ENCODE data around the gene TYW3.

Gene TYW3

GRCh38 chr1:74766579-74766978 is 33.6 kb downstream of the TYW3 start:
- peak; percentile 5 for DNase-seq (ENCODE audit: low read depth, low spot score)
- in situ Hi-C loops (cut with HindIII; ENCODE audit: low sequenced_read_pairs): no loop called here
- H3K4me3 ChIP-seq (ENCODE audit: low read depth, low read length): no peak overlapping the region
- TF ChIP-seq CTCF (IDR thresholded peaks at IDR 0.05; ENCODE audit: low read depth, low read length): no peak

GRCh38 chr1:74767490-74767889 is 34.5 kb downstream of the TYW3 start:
- no peak overlapping the region for H3K4me3 ChIP-seq (ENCODE audit: low read depth, low read length)
- TF ChIP-seq CTCF (IDR thresholded peaks at IDR 0.05; ENCODE audit: low read depth, low read length): no peak
- DNase-seq (ENCODE audit: low read depth, low spot score): no peak
- in situ Hi-C loops (cut with HindIII; ENCODE audit: low sequenced_read_pairs): no loop called here

DNA sequence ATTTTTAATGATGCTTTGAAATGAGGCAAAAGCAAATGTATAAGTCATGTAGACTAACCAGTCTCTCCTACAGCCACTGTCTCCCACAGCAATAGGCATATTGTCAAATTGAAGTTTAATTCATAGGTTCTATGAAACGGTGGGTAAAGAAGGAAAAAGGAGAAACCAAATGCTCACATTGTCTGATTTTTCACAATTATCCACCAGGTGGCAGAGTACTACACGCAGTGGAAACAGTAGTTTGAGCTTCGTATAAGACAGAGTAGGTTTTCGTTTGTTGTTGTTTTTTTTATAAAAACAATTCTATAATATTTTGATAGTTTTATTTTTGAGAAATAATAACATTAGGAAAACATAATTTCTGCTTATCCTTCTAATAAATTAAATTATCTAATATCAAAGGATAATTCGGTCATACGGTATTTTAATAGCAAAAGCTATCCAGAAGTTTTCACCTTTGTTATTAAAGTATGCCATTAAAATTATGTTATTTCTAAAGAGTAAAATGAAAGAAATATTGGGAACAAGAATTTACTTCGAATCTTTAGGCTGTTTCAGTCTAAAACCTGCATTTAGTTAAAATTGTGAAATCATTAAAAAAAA is 39.1 kb downstream of the TYW3 start:
- no peak overlapping the region for H3K4me3 ChIP-seq (ENCODE audit: low read depth, low read length)
- peak; percentile 55 for DNase-seq (ENCODE audit: low read depth, low spot score)
- in situ Hi-C loops (cut with HindIII; ENCODE audit: low sequenced_read_pairs): no loop called here
- peak; percentile 67 for TF ChIP-seq CTCF (IDR thresholded peaks at IDR 0.05; ENCODE audit: low read depth, low read length)

DNA sequence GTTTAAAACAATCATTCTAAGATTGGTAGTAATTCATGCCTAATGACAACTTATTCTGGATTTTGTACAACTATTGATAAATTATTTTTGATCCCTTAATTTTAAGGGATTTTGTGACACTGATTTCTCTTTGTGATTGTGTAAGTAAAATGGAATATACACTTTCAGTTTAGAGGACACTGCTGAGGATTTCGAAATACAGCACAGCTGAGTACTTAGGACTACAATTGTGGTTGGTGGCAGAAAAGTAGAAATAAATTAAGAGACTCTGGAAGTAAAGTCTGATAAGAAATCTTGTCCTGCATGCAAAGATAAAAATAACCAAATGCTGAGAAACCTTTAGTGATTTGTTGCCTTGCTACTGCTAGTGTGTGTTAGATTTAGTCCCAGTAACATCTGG is 40.0 kb downstream of the TYW3 start:
- no peak for DNase-seq (ENCODE audit: low read depth, low spot score)
- no peak for TF ChIP-seq CTCF (IDR thresholded peaks at IDR 0.05; ENCODE audit: low read depth, low read length)
- no peak overlapping the region for H3K4me3 ChIP-seq (ENCODE audit: low read depth, low read length)
- in situ Hi-C loops (cut with HindIII; ENCODE audit: low sequenced_read_pairs): no loop called here

DNA sequence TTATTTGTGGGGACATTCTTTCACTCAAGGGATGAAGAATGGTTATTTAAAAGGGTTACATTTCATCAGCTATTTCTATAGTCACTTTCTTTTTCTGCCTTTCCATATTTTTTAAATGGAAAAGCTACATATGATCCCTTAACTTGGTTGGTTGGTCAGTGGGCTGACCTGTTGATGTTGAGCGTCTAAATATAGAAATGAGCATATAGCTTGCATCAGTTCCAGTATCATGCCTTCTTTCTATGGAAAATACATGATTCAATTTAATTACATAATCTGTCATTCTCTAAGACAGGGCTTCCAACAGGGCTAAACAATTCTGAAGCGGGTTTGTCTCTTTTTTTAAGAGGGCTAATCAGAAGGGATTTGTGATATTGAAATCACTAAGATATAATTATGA is 40.6 kb downstream of the TYW3 start:
- in situ Hi-C loops (cut with HindIII; ENCODE audit: low sequenced_read_pairs): no loop called here
- no peak for DNase-seq (ENCODE audit: low read depth, low spot score)
- no peak for TF ChIP-seq CTCF (IDR thresholded peaks at IDR 0.05; ENCODE audit: low read depth, low read length)
- H3K4me3 ChIP-seq (ENCODE audit: low read depth, low read length): no peak overlapping the region

DNA sequence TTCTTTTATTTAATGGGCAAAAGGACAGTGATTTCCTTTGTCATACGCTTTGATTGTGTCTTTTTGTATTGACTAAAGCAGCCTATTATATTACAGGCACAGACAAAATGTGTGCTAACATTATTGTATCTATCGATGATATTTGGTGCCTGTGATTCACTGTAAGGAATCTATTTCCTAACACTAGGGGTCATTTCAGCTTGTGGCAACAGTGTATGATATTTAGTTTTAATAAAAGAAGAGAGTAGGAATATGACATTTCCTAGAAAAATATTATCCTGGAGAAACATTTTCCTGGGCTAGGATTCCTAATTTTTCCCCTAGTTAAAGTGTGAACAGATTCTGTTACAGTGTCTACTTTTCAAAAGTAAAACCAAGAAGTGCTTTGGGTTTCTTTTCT is 42.8 kb downstream of the TYW3 start:
- TF ChIP-seq CTCF (IDR thresholded peaks at IDR 0.05; ENCODE audit: low read depth, low read length): no peak
- DNase-seq (ENCODE audit: low read depth, low spot score): no peak
- no peak overlapping the region for H3K4me3 ChIP-seq (ENCODE audit: low read depth, low read length)
- in situ Hi-C loops (cut with HindIII; ENCODE audit: low sequenced_read_pairs): loop anchor here (25.0 kb wide), 1 partner anchor 412 kb away; no protein-coding TSS in a partner anchor
